Skin epidermis (tissue), 12 donors: ENCODE measurements around the gene HTT.

ENCODE experiments used
- H3K27ac ChIP-seq, 21 experiments: fragments of 200-600 bp; sonication (generic) in 11 of 21; one replicate each; pipeline ENCODE4 v1.5.0; 2020; ENCODE audit warnings: mild to moderate bottlenecking in 3 of 21, inconsistent platforms in 2 of 21, moderate library complexity in 2 of 21
- H3K4me3 ChIP-seq, 7 experiments: fragments of 200-600 bp; sonication (generic) in 2 of 7; one replicate each; pipeline ENCODE4 v1.5.0; 2020; ENCODE audit warnings: inconsistent platforms in 2 of 7, mild to moderate bottlenecking in 2 of 7, moderate library complexity in 1 of 7

HTT gene

GRCh38 chr4:3239303-3239702 lies 164.8 kb downstream of the HTT start:
- Histone ChIP-seq H3K4me3 (no peak overlapping the region), H3K27ac (no peak overlapping the region)

GRCh38 chr4:3239998-3240920 lies 165.8 kb downstream of the HTT start:
- Histone ChIP-seq H3K27ac (no peak overlapping the region), H3K4me3 (no peak overlapping the region)

GRCh38 chr4:3240936-3241522 lies 166.5 kb downstream of the HTT start:
- Histone ChIP-seq H3K27ac (no peak overlapping the region), H3K4me3 (no peak overlapping the region)

GRCh38 chr4:3241898-3242524 lies 167.5 kb downstream of the HTT start:
- Histone ChIP-seq H3K27ac (no peak overlapping the region), H3K4me3 (no peak overlapping the region)

GRCh38 chr4:3243136-3243780 lies 168.8 kb downstream of the HTT start:
- Histone ChIP-seq H3K4me3 (no peak overlapping the region), H3K27ac (no peak overlapping the region)

GRCh38 chr4:3244002-3244401 lies 169.5 kb downstream of the HTT start:
- Histone ChIP-seq H3K27ac (no peak overlapping the region), H3K4me3 (no peak overlapping the region)

- H3K4me3 ChIP-seq: no peak overlapping the region
- no peak overlapping the region for H3K27ac ChIP-seq
These were observed 170.3 kb downstream of the HTT start for GRCh38 chr4:3244747-3245146.

GRCh38 chr4:3245676-3246075 lies 171.2 kb downstream of the HTT start:
- no peak overlapping the region for H3K4me3 ChIP-seq

GRCh38 chr4:3246458-3247398 lies 172.2 kb downstream of the HTT start:
- no peak overlapping the region for H3K27ac ChIP-seq
- no peak overlapping the region for H3K4me3 ChIP-seq

More at GRCh38 chr4:3245676-3246075, 171.2 kb downstream of the HTT start:
- no peak overlapping the region for H3K27ac ChIP-seq

- no peak overlapping the region for H3K4me3 ChIP-seq
- H3K27ac ChIP-seq: no peak overlapping the region
These were observed 173.1 kb downstream of the HTT start for GRCh38 chr4:3247399-3248177.

- H3K4me3 ChIP-seq: no peak overlapping the region
- H3K27ac ChIP-seq: no peak overlapping the region
These were observed 173.6 kb downstream of the HTT start for GRCh38 chr4:3248178-3248480.

- Histone ChIP-seq H3K4me3 (no peak within 1 kb of the TSS), H3K27ac (no peak within 1 kb of the TSS)
These were observed 174.6 kb downstream of the HTT start, which contains the start of gene MSANTD1 for GRCh38 chr4:3248811-3249661. Gene MSANTD1 (plus strand): TSS chr4:3249159. CDS start chr4:3249223, 64 bp downstream.

- Histone ChIP-seq H3K4me3 (no peak overlapping the region), H3K27ac (no peak overlapping the region)
These were observed 175.4 kb downstream of the HTT start for GRCh38 chr4:3249711-3250437.

GRCh38 chr4:3250438-3250955 lies 176.0 kb downstream of the HTT start:
- Histone ChIP-seq H3K4me3 (no peak overlapping the region), H3K27ac (no peak overlapping the region)

GRCh38 chr4:3250956-3251690 lies 176.6 kb downstream of the HTT start:
- Histone ChIP-seq H3K27ac (no peak overlapping the region), H3K4me3 (no peak overlapping the region)
